NCI-H82 treated with DMSO at 0.1 percent for 48 hours (cell line): ENCODE results near the gene PPP2R5B.

Experiments
- DNase-seq: peaks from one replicate; lab custom pipeline; 2025; ENCODE audit not compliant: unreplicated experiment; lab: John Stamatoyannopoulos, UW

PPP2R5B gene

DNA sequence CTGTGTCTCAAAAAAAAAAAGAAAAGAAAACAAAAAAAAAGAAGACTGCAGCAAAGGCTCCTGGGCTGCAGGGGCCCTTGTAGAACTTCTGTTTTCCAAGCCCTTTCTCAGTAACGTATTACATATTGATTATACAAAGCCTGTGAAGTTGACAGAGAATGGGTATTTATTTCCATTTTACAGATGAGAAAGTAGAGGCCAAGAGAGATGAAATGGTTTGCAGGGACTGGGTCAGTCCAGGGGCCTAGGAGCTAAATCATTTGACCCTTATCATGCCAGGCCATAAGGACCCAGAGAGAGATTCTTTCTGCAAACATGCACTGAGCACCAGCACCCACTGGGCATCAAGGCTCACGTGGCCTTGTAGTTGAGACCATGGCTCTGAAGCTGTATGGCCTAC, 4.5 kb downstream of the PPP2R5B start:
- DNase-seq: no peak

DNA sequence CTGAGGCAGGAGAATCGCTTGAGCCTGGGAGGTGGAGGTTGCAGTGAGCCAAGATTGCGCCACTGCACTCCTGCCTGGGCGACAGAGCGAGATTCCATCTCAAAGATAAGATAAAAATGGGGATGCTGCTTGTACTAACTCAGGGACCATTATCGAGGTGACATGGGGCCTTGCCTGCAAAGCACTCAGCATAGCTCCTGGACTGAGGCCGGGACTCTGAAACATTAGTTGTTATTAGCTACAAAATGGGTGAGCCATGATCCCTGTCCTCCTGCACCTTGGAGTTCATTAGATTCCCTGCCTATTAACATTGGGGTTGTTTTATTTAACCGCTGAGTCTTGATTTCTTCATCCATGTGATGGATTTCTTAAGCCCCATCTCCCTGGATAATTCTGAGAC, 5.1 kb downstream of the PPP2R5B start:
- DNase-seq: no peak

- DNase-seq: no peak
These were observed 5.9 kb downstream of the PPP2R5B start for GRCh38 chr11:64930340-64930739.

- DNase-seq: no peak
These were observed 6.8 kb downstream of the PPP2R5B start for GRCh38 chr11:64931290-64931689.

DNA sequence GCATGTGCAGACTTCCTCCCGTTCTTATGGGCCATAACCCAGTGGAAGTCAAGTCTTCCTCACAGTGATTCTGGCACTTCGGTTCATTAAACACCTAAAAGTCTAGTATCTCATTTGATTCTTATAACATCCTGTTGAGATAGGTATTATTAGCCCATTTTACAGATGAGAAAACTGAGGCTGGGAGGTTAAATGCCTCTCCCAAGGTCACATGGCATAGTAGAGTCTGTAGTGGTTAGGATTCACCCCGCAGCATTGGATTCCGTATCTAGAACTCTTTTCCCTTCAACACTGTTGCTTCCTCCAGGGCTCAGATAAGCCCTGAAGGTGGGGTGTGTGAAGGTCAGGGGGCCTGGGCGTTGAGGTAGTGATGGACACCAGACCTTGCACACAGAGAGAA, 7.8 kb downstream of the PPP2R5B start:
- DNase-seq: no peak

- DNase-seq: no peak
These were observed 8.9 kb downstream of the PPP2R5B start for GRCh38 chr11:64933213-64933934.

- DNase-seq: no peak
These were observed 9.6 kb downstream of the PPP2R5B start for GRCh38 chr11:64933935-64934681.

DNA sequence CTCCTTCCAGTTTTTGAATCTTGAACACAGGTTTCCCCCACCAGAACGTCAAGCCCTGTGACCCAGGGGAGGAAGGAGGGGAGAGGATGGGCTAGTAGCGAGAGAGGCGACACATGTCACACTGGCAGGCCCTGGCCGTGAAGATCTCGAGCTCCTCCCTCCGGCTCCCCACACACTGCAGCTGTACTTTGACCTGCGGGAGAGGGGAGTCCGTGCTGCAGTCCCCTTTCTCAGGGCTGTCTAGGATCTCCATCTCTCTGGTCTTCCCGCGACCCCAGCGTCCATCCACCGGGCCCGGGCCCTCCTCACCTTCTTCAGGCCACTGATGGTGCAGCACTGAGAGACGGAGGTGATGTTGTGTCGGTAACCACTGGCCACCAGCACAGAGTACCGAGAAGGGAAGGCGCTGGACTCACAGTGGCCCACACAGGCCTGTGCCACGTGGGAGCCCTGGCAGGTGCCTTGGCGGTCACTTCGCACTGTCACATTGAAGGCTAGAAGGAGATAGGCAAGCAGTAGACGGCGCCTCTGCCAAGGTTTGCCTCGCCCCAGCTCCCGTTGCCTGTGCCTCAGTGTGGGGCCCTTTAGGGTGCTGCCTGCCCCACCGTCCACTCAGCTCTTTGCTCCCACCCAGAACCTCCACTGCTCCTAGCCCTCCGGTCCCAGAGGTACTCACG, 10.3 kb downstream of the PPP2R5B start:
- no peak for DNase-seq

DNA sequence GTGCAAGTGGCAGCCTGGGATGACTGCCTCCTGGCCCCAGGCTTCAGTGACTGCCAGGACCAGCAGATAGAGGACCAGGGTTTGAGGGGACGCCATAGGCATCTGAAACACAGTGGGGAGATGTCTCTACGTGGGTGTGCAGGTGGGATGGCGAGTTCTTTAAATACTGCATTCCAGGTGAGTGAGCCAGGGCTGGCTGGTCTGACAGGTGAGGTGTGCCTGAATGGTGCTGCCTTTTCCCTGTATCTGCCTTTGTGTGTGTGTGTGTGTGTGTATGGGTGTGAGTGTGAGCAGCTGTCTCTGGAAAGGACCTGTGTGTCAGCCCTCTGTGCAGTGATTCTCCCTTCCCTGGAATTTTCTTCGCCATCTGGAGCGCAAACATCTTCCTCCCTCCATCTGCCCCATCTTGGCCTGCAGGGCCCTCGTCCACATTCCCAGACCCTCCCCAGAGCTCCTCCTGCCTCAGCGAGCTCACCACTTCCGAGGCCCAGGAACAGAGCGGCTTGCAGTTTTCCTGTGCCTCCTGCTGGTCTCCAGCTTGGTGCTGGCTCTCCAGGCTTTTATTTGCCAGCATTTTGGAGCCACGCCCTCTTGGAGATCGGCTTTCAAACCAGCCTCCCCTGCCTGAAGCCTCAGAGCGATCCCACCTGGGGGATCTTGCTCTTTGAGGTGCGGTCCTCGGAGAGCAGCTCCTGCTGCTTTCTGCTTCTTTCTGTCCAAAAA, 11.0 kb downstream of the PPP2R5B start, which contains the start of gene GPHA2:
Gene GPHA2 (minus strand): TSS at position 535 of the 723 bp plus-strand sequence. CDS start 433 bp downstream, at position 102.
- DNase-seq: no peak

DNA sequence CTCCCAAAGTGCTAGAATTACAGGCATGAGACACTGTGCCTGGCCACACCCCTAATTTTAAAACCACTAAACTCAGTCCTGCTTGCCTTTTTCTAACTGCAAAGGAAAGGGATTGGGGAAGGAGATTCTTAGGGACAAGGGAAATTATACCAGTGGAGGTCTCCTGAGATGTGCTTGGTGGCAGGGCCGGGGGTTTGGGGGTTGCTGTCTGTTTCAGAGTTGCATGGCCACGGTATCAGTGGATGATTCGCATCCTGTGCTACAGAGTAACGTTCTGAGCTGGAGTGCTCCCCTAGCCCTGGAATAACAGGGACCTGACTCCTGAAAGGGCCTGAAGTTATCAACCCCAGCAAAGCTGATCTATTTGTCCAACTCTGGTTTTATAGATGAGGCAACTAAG, 12.1 kb downstream of the PPP2R5B start:
- DNase-seq: no peak

DNA sequence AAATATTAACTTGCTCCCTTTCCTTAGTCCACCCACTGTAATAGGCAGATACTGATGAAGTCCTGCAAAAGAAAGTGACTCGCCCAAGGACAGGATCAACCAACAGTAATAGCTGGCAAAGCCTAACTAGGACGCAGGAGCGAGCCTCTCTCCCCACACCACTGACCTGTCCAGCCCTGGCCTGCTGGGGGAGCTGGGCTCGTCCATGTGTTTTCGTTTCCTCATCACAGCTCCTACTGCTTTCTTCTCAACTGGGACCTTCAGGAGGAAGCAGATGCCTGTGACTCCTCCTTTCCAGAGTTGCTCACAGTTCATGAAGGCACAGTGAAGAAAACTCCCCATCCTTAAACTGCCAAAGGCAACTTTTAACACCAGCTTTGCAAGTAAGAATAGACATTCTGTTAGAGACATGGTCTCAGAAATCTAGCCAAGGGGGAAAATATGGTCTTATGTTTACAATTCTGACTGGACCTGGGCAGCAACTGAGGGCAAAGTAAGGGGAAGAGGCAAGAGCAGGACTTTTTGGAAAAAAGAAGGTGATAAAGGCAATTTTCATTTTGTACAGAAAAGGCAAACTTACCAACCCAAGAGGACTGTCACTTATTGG, 22.8 kb downstream of the PPP2R5B start:
- no peak for DNase-seq

DNA sequence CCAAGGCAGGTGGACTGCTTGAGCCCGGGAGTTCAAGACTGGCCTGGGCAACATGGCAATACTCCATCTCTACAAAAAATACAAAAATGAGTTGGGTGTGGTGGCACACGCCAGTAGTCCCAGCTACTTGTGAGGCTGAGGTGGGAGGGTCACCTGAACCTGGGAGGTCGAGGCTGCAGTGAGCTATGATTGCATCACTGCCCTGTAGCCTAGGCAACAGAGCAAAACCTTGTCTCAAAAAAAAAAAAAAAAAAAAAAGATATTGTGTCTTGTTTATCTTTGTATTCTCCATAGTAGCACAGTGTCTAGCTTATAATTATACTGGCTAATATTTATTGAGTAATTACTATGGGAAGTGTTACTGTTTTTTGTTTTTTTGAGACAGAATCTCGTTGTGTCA, 27.0 kb downstream of the PPP2R5B start:
- DNase-seq: no peak

DNA sequence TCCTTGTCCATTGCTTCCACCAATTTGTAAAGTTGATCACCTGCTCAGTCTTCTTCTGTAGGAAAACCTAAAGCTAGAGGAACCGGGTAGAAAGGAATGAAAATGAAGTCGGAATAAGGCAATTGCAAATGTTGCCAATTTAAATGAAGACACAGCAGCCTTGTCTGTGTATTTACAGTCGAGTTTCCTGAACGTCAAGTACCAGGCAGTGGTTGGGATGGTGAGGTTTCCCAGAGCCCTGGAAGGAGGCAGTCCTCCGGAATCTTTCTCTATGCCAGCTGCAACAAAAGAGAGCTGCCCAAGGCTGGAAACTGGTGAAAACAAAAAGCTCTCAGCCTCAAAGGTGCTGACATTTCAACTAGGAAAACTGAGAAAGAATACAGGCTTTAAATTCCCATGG, 29.7 kb downstream of the PPP2R5B start:
- no peak for DNase-seq

GRCh38 chr11:64959498-64959897, 35.0 kb downstream of the PPP2R5B start:
- DNase-seq: no peak

DNA sequence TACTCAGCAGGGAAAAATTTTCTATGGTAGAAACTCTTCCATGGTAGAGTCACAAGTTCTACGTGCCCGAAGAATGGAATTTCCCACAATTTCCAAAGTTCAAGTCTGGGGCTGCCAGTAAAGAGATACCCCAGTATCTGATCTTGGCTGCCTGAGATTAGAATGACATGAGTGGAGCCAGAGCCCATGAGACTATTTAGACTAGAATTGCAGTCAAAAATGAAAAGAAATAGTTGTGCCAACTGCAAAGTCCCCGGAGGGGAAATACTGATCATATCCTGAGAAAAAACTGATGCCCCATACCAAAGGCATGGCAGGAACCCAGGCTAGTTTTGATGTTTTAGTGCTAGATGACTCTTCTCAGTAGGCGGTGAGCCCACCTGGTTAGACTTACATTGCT, 36.2 kb downstream of the PPP2R5B start:
- DNase-seq: no peak

GRCh38 chr11:64963072-64963631, 38.7 kb downstream of the PPP2R5B start:
- DNase-seq: no peak

DNA sequence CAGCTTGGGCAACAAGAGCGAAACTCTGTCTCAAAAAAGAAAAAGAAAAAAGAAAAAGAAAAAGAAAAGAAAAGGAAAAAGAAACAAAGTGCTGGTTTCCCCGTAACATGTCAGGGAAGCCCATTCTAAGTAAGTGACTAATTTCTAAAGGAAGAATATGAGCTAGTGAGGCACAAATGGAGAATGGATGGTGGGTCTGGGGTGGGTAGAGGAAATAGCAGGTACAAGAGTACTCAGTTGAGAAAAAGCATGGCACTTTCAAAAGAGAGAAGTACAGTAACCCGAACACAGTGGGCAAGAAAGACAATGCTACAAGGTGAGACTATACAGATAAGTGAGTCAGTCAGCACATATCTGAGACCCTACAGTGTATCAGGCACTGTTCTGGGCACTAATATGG, 42.9 kb downstream of the PPP2R5B start:
- DNase-seq: no peak

DNA sequence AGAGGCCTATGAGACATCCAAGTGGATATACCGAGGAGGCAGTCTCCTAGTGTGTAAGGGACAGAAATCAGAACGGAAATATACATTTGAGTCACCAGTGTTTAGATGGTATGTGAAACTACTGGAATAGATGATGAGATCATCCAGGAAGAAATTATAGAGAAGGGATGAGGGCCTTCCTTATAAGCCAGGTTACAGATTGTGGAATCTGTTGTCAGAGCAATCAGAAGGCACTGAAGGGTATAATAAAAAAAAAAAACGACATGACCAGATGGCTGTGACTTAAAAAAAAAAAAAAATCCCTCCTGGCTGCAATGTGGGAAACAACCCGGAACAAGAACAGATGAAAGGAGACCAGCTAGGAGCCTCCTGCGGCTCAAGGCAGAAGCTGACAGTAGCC, 44.7 kb downstream of the PPP2R5B start:
- peak; percentile 18 for DNase-seq

DNA sequence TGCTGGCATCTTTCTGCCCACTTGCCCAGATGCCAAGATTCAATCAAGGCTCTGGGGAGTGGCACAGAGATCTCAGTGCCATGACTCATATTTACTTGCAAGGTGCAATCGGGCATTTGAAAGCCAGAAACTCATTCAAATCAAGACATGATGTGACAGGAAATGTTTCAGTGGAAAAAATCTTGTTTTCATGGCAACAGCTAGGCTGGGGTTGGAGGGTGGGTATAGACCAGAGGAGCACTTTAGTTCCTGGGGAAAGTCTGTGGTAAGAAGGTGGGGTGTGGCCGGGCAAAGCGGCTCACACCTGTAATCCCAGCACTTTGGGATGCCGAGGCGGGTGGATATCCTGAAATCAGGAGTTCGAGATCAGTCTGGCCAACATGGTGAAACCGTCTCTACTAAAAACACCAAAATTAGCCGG, 46.3 kb downstream of the PPP2R5B start:
- no peak for DNase-seq

DNA sequence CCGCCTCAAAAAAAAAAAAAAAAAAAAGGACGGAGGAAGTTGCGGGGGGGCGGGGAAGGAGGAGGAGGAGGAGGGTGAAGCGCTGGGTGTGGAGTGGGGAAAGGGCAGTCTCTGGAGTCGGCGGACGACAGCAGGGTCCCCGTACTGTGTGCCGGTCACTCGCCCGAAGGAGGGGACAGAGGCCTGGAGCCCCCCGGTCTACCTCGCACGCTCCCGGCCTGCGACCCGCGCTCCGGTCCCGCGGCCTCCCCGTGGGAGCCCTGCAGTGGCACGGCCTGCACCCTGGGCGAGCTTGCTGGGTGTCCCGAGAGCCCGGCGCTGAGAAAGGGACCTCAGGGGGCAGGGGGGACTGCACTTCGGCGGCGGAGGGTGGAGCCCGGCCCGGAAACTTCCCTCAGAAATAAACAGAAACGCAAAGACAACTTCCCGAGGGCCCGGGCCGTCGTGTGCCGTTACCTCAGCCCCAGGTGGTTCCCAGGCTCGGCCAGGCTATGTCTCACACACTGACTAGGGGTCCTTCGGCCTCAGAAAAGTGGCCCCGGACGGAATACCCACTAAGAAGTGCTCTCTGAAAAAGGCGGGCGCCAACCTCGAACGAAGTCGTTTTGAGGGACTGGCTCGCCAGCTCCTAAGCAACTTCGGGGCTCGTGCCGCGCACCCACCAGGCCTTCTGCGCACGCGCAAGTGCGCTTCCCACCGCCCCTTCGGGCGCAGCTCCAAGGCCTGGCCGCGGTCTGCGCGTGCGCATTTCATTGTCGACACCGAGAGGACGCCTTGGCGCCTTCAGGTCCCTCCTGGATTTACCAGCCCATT, 47.1 kb downstream of the PPP2R5B start, which contains the start of gene MAJIN:
Gene MAJIN (minus strand): TSS at position 688 of the 813 bp plus-strand sequence. CDS start 12,703 bp downstream, outside the sequence.
- DNase-seq: no peak
